Measurements from ENCODE around the gene ALG12. TPM values are rescaled to one million over a fixed set of nuclear protein-coding genes. Genes with fewer than 3 reads are reported as not detected.

ALG12 gene
- total and polyA plus RNA-seq, 11 donors = 9.1 to 26.8 (median 15.0) TPM

- Histone ChIP-seq H3K27ac (no peak overlapping the region), H3K36me3 (peaks cover 0 to 8% (median 3%) of the 10 kb centered on the region in 9 donors), H3K4me3 (no peak overlapping the region), H3K27me3 (no peaks in the 10 kb centered on the region), H3K4me1 (peaks cover 10 to 54% (median 39%) of the 10 kb centered on the region in 12 donors), H3K9me3 (no peaks in the 10 kb centered on the region)
- ATAC-seq (no peak), DNase-seq (peak in 2 of 5 donors; percentile 24)
- TF ChIP-seq CTCF (IDR thresholded peaks at IDR 0.05) (no peak), POLR2A (IDR thresholded peaks at IDR 0.05) (no peak)
- intact Hi-C loops (cut with DNase I) = no loop called here
- 85 to 92% (median 90%) methylated on average over 16 to 20 of the region's 20 CpGs for WGBS, 4 donors
Observed at GRCh38 chr22:49956914-49957825, 38.9 kb upstream of the ALG12 start.

- ATAC-seq = no peak
- 77 to 85% (median 82%) methylated on average over 14 to 15 of the region's 15 CpGs for WGBS, 4 donors
- DNase-seq = peak in 2 of 5 donors; percentile 27 to 55
Observed at GRCh38 chr22:49956418-49956770, 38.2 kb upstream of the ALG12 start.

GRCh38 chr22:49955581-49956417, 37.6 kb upstream of the ALG12 start:
- no peak overlapping the region for H3K4me3 ChIP-seq
- DNase-seq (peak in 1 of 5 donors; percentile 28), ATAC-seq (no peak)
- peak overlapping the region in 7 of 12 donors; percentile 34 to 84 (median 82) for H3K27ac ChIP-seq
- 93 to 96% (median 94%) methylated on average over 20 to 22 of the region's 22 CpGs for WGBS, 4 donors
- TF ChIP-seq POLR2A (IDR thresholded peaks at IDR 0.05) (no peak), CTCF (IDR thresholded peaks at IDR 0.05) (no peak)
- H3K4me1 ChIP-seq = peaks cover 10 to 51% (median 40%) of the 10 kb centered on the region in 12 donors
- H3K9me3 ChIP-seq = no peaks in the 10 kb centered on the region
- H3K36me3 ChIP-seq = no peaks in the 10 kb centered on the region
- intact Hi-C loops (cut with DNase I) = no loop called here
- no peaks in the 10 kb centered on the region for H3K27me3 ChIP-seq

More at GRCh38 chr22:49956418-49956770, 38.2 kb upstream of the ALG12 start:
- TF ChIP-seq CTCF (IDR thresholded peaks at IDR 0.05) (no peak), POLR2A (IDR thresholded peaks at IDR 0.05) (no peak)
- Histone ChIP-seq H3K27me3 (no peaks in the 10 kb centered on the region), H3K27ac (peak overlapping the region in 1 of 12 donors; percentile 84), H3K4me3 (no peak overlapping the region), H3K4me1 (peaks cover 10 to 54% (median 40%) of the 10 kb centered on the region in 12 donors), H3K9me3 (no peaks in the 10 kb centered on the region), H3K36me3 (peaks cover 0 to 2% (median 0%) of the 10 kb centered on the region in 9 donors)
- intact Hi-C loops (cut with DNase I) = no loop called here
